NCI-H82 treated with DMSO at 0.1 percent for 48 hours (cell line): ENCODE measurements around the gene BBOF1.
A peak's percentile ranks its signal among the peaks of the same experiment; 100 is the strongest.

Source experiments
- DNase-seq: peaks from one replicate; lab custom pipeline; 2025; ENCODE audit not compliant: unreplicated experiment; lab: John Stamatoyannopoulos, UW

BBOF1 gene

GRCh38 chr14:74085047-74085637 is 66.0 kb downstream of the BBOF1 start:
- DNase-seq = no peak

- DNase-seq = no peak
Observed at GRCh38 chr14:74085828-74086227, 66.7 kb downstream of the BBOF1 start.

GRCh38 chr14:74089251-74090020 is 70.3 kb downstream of the BBOF1 start:
- DNase-seq = no peak

GRCh38 chr14:74105381-74105780 is 86.2 kb downstream of the BBOF1 start:
- DNase-seq = no peak

GRCh38 chr14:74109369-74109768 is 90.2 kb downstream of the BBOF1 start:
- DNase-seq = no peak

GRCh38 chr14:74111395-74112216 is 92.5 kb downstream of the BBOF1 start:
- DNase-seq = peak; percentile 1
